GM11168 (cell line): ENCODE measurements around the gene AMZ1.
"Not testable (repeated sequence)": the region's sequence is repeated elsewhere in the genome, so short reads cannot be mapped to it uniquely, and the experiment has no call there.

Experiments
- in situ Hi-C: fragments of 300-500 bp; cut with MboI; formaldehyde crosslinking; loops from one replicate; pipeline ENCODE4 v1.12.0; 2022; ENCODE audit warnings: low sequenced_read_pairs; ENCODE audit not compliant: unreplicated experiment

Gene AMZ1

GRCh38 chr7:2709553-2710285, 21.7 kb downstream of the AMZ1 start:
- in situ Hi-C loops, result no loop called here

- in situ Hi-C loops, result no loop called here
Observed at GRCh38 chr7:2710286-2710655, 22.3 kb downstream of the AMZ1 start.

DNA sequence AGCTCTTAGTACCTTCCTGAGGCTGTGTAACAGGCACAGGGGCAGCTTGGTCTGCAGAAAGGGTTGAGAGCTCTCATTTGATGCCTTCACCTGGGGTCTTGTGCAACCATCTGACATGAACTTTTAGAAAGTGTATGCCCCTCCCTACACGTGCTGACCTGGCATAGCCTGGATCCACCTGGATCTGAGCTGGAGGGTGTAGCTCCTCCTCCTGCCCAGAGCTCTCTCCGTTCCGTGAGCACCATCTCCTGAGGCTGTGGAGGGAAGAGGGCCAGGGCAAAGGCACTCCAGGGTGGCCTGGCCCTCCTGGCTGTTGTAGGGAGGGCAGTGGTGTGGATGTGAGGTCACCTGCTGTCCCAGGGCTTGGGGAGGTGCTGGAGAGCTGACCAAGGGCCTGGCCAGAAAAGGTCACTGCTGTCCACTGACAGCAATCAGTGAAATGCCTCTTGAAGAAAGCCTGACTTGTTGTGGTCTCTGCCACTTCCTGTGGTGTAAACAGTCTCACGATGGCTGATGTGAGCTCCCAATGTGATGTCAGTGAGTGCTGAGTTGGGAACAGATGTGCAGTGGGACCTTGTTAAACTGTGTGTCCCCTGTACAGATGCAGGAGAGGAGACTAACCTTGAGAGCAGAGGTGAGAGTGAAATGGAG, 23.0 kb downstream of the AMZ1 start:
- in situ Hi-C loops, result no loop called here

- in situ Hi-C loops, result no loop called here
Observed at GRCh38 chr7:2711895-2712675, 24.1 kb downstream of the AMZ1 start.

DNA sequence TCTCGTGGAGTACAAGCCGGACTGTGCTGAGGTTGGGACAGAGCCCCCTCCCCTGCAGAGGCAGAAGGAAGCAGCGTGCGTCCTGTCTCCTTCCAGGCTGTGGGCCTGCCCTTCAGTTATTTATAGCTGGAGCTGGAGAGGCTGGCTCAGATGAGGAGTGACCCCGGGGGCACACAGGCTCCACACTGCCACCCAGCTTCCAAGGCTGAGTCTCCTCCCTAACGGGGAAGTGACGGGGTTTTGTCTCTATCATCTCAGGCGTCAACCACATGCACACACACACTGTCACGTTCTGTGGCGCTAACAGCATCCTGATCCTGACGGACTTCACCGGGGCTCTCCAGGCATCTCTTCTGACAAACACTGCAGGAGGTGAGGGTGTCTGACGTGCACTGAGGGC, 25.4 kb downstream of the AMZ1 start:
- in situ Hi-C loops, result no loop called here

GRCh38 chr7:2713978-2714377, 26.0 kb downstream of the AMZ1 start:
- in situ Hi-C loops, result no loop called here

DNA sequence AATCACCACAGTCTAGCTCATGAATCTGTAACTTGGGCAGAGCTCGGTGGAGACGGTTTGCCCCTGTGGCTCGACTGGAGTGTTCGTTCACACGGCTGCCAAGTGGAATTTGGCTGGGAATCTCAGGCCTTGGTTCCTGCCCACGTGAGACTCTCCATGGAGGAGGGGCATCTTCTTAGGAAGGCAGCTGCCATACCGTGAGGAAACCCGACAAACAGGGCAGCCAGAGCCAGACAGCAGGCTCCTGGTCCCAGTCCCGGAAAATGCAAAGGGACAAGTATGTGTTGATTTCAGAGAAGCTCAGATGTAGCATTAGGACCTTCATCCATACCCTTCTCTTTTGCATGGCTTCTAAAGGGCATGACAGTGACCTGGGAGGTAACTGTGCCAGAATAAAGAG, 26.6 kb downstream of the AMZ1 start:
- in situ Hi-C loops, result no loop called here

GRCh38 chr7:2715341-2716231, 27.6 kb downstream of the AMZ1 start:
- in situ Hi-C loops, result no loop called here

DNA sequence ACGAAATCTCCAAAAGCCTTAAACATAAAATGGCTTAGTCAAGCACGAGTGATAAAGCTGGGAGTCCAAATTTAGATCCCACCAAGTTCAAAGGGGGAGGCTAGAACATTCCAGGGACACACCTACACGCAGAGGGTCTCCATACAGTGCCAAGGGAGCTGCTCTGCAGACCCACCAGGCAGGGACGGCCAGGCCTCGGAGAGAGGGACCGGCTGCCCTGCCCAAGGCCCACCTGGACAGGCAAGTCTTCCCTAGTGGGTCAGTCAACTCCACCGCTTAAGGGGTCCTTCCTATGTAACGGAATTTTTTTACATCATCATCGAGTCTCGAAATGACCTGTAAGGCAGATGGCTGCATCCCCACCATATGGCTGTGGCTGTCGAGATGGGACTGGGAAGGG, 28.5 kb downstream of the AMZ1 start:
- in situ Hi-C loops, result no loop called here

DNA sequence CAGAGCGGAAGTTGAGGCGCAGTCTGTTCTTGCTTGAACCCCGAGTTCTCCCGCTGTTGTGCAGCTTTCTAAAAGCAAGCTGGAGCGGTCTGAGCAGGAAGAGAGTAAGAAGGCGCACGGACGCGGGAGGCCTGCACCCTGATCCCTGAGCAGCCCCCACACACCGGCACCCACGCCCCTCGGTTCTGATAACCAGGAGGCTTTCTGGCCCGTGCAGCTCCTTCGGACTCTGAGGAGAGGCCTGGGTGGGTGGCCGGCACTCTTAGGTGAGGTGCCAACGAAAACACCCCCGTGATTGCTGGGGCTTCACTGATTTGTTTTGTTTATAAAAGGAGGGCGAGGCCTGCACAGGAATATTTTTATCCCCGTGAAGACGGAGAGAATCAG, 28.9 kb downstream of the AMZ1 start:
- in situ Hi-C loops, result no loop called here

DNA sequence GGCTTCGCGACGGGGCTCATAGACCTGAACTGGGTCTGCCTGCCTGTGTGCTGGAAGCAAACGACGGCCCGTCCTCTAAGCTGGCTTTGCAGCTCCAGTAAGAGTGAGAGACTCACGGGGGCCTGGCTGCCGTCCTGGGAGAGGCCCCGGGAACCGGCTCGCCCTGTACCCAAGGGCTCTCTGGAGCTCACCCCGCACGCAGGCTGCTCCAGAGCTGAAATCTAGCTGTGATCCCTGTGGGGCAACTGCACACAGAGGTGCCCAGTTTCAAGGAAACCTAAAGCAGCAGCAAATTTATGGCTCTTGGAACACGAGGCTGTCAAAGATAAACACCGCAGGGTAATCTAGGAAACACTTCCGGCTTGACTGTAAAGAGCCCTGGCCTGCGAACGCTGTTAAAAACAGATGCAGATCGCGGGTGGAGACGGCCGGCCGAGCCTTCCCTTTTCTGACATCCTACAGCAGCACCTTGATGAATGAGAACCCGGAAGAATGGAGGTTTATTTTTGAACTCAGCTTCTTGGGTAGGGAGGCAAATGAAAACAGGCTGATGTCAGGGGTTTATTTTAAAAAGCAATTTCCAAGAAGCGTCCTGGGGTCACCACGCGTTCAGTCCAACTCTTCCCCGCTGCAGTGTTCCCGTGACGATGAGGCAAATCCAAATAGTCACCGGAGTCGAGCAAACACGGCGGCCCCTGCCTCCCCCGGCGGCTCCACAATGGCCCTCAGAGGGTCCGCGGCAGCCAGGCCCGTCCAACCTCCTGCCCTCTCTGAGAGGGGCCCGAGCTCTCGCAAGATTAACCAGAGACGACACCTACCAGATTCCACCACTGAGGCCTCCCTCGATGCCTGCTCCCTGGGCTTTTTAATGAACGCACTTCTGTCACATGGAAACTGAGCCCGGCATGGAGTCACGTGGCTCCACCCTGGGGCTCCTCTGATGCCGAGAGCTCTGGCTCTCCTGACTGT, 29.6 kb downstream of the AMZ1 start:
- in situ Hi-C loops, result no loop called here

DNA sequence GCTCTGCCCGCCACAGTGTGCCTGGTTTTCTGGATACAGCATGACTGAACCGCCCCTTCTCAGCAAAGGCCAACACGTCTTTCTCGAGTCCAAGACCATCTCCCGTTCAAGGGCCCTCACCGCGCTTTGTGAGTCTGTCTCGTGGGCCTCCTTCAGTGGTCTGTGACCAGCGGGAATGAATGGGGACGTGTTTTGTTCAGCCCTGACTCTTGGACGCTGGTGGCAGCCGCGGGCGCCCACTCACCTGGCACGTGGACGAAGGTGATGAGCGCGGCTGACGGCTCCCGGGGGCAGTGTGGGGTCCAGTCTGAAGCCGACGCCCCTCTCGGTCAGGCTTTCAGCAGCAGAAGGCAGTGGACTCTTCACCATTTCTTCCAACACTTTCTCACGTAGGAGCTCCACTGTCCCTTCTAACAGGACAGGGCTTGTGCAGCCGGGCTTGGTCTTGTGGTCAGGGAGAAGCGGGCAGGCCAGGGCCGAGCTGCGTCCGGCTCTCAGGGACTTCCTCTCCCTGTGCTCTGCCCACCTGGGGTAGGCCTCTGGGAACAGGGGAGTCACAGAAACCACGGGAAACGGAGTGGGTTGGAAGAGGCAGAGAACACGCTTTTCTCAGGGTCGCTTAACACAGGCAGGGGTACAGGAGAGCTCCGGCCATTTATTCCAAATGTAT, 30.4 kb downstream of the AMZ1 start:
- in situ Hi-C loops, result no loop called here

DNA sequence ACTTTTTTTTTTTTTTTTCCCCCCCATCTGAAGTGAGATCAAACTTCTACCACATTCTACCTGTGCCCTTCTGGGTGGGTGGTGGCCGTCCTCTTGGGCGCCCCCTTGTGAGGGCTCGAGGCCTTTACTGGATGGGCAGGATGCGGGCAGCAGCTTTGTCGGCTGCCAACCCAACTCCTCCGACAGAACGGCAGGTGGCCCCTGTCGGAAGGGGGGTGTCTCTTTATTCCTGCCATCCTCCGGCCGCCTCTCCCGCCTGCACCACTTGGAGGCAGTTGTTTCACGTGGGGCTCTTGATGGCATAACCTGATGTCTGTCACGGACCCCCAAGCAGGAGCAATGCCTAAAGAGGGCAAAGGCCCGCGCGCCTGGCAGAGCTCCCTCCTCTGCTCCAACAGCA, 31.0 kb downstream of the AMZ1 start:
- in situ Hi-C loops, result no loop called here

DNA sequence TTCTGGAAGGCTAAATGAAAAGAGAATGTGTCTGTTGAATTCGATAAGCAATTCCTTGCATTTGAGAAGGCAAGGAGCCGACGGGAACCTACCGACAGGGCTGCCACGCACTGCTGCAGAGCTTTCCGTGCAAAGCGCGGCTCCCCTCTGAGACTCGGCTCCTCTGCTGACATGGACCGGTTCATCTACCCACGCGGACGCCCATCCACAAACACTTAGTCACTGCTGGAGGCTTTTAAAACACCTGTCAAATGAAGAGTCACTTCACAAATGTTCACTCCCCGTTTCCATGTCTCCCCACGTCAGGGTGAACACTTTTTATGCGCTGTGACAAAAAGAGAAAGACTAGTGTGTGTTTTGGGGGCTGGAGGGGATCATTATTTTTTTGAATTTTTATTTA, 32.0 kb downstream of the AMZ1 start:
- in situ Hi-C loops, result no loop called here

DNA sequence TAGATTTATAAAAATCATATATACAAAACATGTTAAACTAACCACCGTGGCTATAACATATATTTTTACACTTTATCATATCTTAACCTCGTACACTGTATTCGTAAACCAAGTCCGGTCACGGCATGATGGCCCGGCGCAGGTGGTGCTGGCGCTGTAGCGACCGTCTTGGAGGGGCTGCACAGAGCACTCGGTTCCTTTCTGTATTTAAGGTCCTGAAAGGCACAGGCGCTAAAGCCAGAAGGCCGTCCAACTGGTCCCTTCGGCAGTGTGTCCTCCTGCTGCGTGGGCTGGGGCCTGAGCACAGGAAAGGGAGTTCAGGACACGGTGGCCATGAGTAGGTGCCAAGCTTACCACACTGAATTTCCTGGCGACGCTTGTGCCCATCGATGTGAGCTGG, 33.8 kb downstream of the AMZ1 start:
- in situ Hi-C loops, result no loop called here

- in situ Hi-C loops, result no loop called here
Observed at GRCh38 chr7:2722591-2722990, 34.6 kb downstream of the AMZ1 start.

GRCh38 chr7:2723138-2723850, 35.3 kb downstream of the AMZ1 start:
- in situ Hi-C loops, result no loop called here

DNA sequence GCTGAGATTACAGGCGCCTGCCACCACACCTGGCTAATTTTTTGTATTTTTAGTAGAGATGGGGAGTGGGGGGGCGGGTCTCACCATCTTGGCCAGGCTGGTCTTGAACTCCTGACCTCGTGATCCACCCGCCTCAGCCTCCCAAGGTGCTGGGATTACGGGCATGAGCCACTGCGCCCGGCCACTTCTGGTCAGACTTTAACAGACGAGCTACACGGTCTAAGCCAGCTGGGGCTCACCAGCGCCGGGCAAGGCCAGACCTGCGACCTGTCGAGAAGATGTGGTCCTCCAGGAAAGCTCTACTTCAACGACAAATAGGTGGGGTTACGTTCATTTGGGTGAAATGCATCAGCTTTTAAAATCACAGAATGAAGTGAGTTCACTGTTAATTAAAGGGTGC, 36.0 kb downstream of the AMZ1 start:
- in situ Hi-C loops, result not testable (repeated sequence)
